Mesothelial cell of epicardium (in vitro differentiated cells): ENCODE results near the gene LRRK1. TPM values are rescaled to one million over a fixed set of nuclear protein-coding genes. Genes with fewer than 3 reads are reported as not detected.

ENCODE experiments used
- DNase-seq, 2 experiments: peaks; one replicate each; pipeline ENCODE4 v3.0.0; 2021; ENCODE audit warnings: low spot score in 2 of 2; ENCODE audit not compliant: unreplicated experiment in 2 of 2
- H3K27ac Mint-ChIP-seq: 2 replicates; pipeline ENCODE4 v1.8.0; 2021; ENCODE audit warnings: mixed read lengths
- H3K27me3 Mint-ChIP-seq: 2 replicates; pipeline ENCODE4 v1.8.0; 2021; ENCODE audit warnings: low read depth, mixed read lengths
- H3K36me3 Mint-ChIP-seq: 2 replicates; pipeline ENCODE4 v1.8.0; 2021; ENCODE audit warnings: mixed read lengths
- H3K4me1 Mint-ChIP-seq: 2 replicates; pipeline ENCODE4 v1.8.0; 2021; ENCODE audit warnings: mixed read lengths
- H3K4me3 Mint-ChIP-seq: 2 replicates; pipeline ENCODE4 v1.8.0; 2021; ENCODE audit warnings: mild to moderate bottlenecking, moderate library complexity, mixed read lengths
- H3K9me3 Mint-ChIP-seq: 2 replicates; pipeline ENCODE4 v1.8.0; 2021; ENCODE audit warnings: mixed read lengths
- total RNA-seq: library from RNA; stranded (reverse); gene quantifications from 3 replicates; pipeline ENCODE4 v1.2.1, GENCODE V29; 2021
- TF ChIP-seq, protein P1 (sequence below): fragments of 200-600 bp; sonication (generic); IDR thresholded peaks from one replicate; pipeline ENCODE4 v1.5.0; 2021; ENCODE audit warnings: antibody characterized with exemption; ENCODE audit not compliant: unreplicated experiment

LRRK1 gene
- total RNA-seq, 1 donor from 2014 or later, result 2.3 TPM

- Mint-ChIP-seq H3K9me3 (no peaks in the 10 kb centered on the region), H3K4me3 (peak overlapping the region; percentile 33), H3K27me3 (no peaks in the 10 kb centered on the region), H3K27ac (peak overlapping the region; percentile 54), H3K4me1 (peaks cover 15% of the 10 kb centered on the region), H3K36me3 (no peaks in the 10 kb centered on the region)
- TF ChIP-seq, protein P1, sequence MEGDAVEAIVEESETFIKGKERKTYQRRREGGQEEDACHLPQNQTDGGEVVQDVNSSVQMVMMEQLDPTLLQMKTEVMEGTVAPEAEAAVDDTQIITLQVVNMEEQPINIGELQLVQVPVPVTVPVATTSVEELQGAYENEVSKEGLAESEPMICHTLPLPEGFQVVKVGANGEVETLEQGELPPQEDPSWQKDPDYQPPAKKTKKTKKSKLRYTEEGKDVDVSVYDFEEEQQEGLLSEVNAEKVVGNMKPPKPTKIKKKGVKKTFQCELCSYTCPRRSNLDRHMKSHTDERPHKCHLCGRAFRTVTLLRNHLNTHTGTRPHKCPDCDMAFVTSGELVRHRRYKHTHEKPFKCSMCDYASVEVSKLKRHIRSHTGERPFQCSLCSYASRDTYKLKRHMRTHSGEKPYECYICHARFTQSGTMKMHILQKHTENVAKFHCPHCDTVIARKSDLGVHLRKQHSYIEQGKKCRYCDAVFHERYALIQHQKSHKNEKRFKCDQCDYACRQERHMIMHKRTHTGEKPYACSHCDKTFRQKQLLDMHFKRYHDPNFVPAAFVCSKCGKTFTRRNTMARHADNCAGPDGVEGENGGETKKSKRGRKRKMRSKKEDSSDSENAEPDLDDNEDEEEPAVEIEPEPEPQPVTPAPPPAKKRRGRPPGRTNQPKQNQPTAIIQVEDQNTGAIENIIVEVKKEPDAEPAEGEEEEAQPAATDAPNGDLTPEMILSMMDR, result no peak
- peak; percentile 9 to 37 for DNase-seq
Measured at GRCh38 chr15:101047301-101047781, 128.2 kb downstream of the LRRK1 start.

GRCh38 chr15:101048176-101048575 lies 129.0 kb downstream of the LRRK1 start:
- TF ChIP-seq, protein P1, result no peak
- Mint-ChIP-seq H3K27ac (no peak overlapping the region), H3K36me3 (no peaks in the 10 kb centered on the region), H3K9me3 (no peaks in the 10 kb centered on the region), H3K4me3 (no peak overlapping the region), H3K27me3 (no peaks in the 10 kb centered on the region), H3K4me1 (peaks cover 15% of the 10 kb centered on the region)
- DNase-seq, result peak; percentile 5 to 33

DNA sequence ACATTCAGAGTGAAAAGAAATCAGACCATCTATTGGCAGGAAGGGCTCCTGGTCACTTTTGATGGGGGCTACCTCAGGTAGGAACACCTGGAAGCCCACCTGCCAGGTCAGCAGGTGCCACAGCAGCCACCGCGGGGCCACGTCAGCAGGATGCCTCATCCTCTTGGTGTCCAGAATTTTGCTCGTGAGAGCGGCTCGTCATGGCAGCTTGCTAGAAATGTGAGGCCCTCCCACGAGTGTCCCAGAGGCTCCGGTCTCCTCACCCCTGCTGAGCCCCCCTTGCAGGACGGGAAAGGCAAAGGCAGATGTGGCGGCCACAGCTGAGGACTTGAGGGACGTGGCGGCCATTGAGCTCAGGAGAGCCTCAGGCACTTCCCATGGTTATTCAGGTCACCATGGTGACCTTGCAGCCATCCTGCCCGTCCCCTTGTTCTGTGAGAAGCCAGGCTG lies 129.4 kb downstream of the LRRK1 start:
- H3K36me3 Mint-ChIP-seq, result no peaks in the 10 kb centered on the region
- no peak overlapping the region for H3K27ac Mint-ChIP-seq
- no peak overlapping the region for H3K4me3 Mint-ChIP-seq
- no peaks in the 10 kb centered on the region for H3K9me3 Mint-ChIP-seq
- TF ChIP-seq, protein P1, result no peak
- peak; percentile 6 to 36 for DNase-seq
- H3K27me3 Mint-ChIP-seq, result no peaks in the 10 kb centered on the region
- H3K4me1 Mint-ChIP-seq, result peaks cover 15% of the 10 kb centered on the region

DNA sequence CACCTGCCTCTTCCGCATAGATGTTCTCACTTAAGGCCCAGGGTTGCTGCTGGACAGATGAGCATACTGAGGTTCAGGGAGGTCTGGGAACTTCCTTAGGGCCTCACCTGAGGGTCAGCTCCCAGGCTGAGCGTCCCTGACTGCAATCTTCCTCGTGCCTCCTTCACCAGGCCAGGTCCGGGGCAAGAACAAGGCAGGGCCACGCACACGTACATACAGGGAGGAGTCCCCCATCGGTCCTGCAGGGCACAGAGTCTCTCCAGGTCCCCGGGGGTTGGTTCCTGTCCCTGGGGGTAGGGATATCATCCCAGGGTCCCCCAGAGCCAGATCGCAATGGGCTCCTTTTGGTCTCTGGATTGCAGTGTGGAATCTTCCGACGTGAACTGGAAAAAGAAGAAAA lies 130.1 kb downstream of the LRRK1 start:
- peaks cover 15% of the 10 kb centered on the region for H3K4me1 Mint-ChIP-seq
- peak in 1 of 2 experiments; percentile 11 for DNase-seq
- H3K27ac Mint-ChIP-seq, result no peak overlapping the region
- no peak overlapping the region for H3K4me3 Mint-ChIP-seq
- TF ChIP-seq, protein P1, result no peak
- no peaks in the 10 kb centered on the region for H3K9me3 Mint-ChIP-seq
- no peaks in the 10 kb centered on the region for H3K27me3 Mint-ChIP-seq
- no peaks in the 10 kb centered on the region for H3K36me3 Mint-ChIP-seq

DNA sequence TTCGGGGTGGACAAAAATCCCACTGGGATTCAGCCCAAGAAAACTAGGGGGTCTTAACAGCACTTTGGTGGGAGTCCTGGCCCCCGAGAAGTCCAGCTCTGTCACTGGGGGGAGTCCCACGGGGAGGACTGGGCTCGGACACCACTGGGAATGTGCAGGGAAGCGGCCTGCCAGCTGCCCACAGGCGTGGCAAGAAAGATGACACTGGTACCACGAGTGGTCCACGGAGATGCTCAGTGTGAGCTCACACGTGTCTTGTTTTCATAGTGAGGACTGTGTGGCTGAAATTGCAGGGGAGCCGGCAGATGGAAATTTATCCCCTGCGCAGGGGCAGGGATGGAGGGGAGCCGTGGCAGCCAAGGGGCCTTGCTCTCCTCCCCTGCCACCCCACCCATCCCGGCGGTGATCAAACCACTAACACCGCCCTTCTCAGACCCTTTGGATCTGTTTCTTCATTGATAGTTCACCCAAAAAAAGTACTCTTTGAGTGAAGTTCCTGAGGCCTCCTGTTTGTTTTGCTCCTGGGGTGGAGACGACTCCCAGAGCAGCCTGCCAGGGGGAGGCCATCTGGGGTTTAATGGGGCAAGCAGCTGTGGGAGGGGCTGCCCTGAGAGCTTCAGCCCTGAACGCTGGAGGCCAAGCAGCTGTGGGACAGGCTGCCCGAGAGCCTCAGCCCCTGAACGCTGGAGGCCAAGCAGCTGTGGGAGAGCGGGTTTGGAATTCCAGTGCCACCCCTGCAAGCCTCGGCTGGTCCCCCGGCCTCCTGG lies 130.9 kb downstream of the LRRK1 start:
- TF ChIP-seq, protein P1, result no peak
- no peak overlapping the region for H3K4me3 Mint-ChIP-seq
- H3K9me3 Mint-ChIP-seq, result no peaks in the 10 kb centered on the region
- H3K4me1 Mint-ChIP-seq, result peaks cover 15% of the 10 kb centered on the region
- no peak overlapping the region for H3K27ac Mint-ChIP-seq
- H3K36me3 Mint-ChIP-seq, result no peaks in the 10 kb centered on the region
- DNase-seq, result peak; percentile 2 to 37
- H3K27me3 Mint-ChIP-seq, result no peaks in the 10 kb centered on the region
